MM.1S (cell line): Measurements from ENCODE around the gene OR4B1.

Experiments used
- DNase-seq: peaks from one replicate; pipeline ENCODE4 v3.0.0-alpha.2; 2015
- H2AFZ ChIP-seq: fragments of 300-600 bp; sonication (generic); 2 replicates; pipeline ENCODE4 v1.6.0; 2016; ENCODE audit warnings: antibody characterized with exemption, low read length
- H3F3A ChIP-seq: fragments of 300-600 bp; sonication (generic); 2 replicates; pipeline ENCODE4 v1.6.1; 2016; ENCODE audit warnings: mild to moderate bottlenecking, antibody characterized with exemption, low read length, moderate library complexity, mixed read lengths; ENCODE audit not compliant: insufficient read depth
- H3K27ac ChIP-seq: fragments of 300-600 bp; sonication (generic); 2 replicates; pipeline ENCODE4 v1.5.1; 2016; ENCODE audit warnings: mild to moderate bottlenecking, low read length
- H3K27me3 ChIP-seq: fragments of 300-600 bp; sonication (generic); replicated peaks from 2 replicates; pipeline ENCODE4 v1.6.0; 2016; ENCODE audit warnings: low read length; ENCODE audit not compliant: insufficient read depth
- H3K36me3 ChIP-seq: fragments of 300-600 bp; sonication (generic); replicated peaks from 2 replicates; pipeline ENCODE4 v1.6.1; 2016; ENCODE audit warnings: mild to moderate bottlenecking, low read length, mixed read lengths; ENCODE audit not compliant: insufficient read depth
- H3K4me1 ChIP-seq: fragments of 300-600 bp; sonication (generic); 2 replicates; pipeline ENCODE4 v1.6.1; 2016; ENCODE audit warnings: low read length, mixed read lengths
- H3K4me2 ChIP-seq: fragments of 300-600 bp; sonication (generic); 2 replicates; pipeline ENCODE4 v1.6.0; 2016; ENCODE audit warnings: low read depth, low read length
- H3K4me3 ChIP-seq: fragments of 300-600 bp; sonication (generic); 2 replicates; pipeline ENCODE4 v1.5.1; 2016; ENCODE audit warnings: low read length, mixed read lengths
- H3K79me2 ChIP-seq: fragments of 300-600 bp; sonication (generic); 2 replicates; pipeline ENCODE4 v1.6.1; 2016; ENCODE audit warnings: mixed run types, low read length, mixed read lengths
- H3K9ac ChIP-seq: fragments of 300-600 bp; sonication (generic); 2 replicates; pipeline ENCODE4 v1.6.1; 2016; ENCODE audit warnings: low read length, mixed read lengths
- H3K9me2 ChIP-seq: fragments of 300-600 bp; sonication (generic); replicated peaks from 2 replicates; pipeline ENCODE4 v1.6.1; 2016; ENCODE audit warnings: mild to moderate bottlenecking, low read length, mixed read lengths; ENCODE audit not compliant: insufficient read depth
- H3K9me3 ChIP-seq: fragments of 300-600 bp; sonication (generic); replicated peaks from 2 replicates; pipeline ENCODE4 v1.6.1; 2016; ENCODE audit warnings: mild to moderate bottlenecking, low read length, mixed read lengths; ENCODE audit not compliant: insufficient read depth
- H4K20me1 ChIP-seq: fragments of 300-600 bp; sonication (generic); 2 replicates; pipeline ENCODE4 v1.6.1; 2016; ENCODE audit warnings: mild to moderate bottlenecking, low read length, moderate library complexity, mixed read lengths; ENCODE audit not compliant: insufficient read depth
- EZH2 ChIP-seq: fragments of 300-600 bp; sonication (generic); optimal IDR thresholded peaks from 2 replicates; pipeline ENCODE3; 2017; ENCODE audit warnings: low read depth, mild to moderate bottlenecking, antibody characterized with exemption, low read length, mixed read lengths
- EZH2phosphoT487 ChIP-seq: fragments of 300-600 bp; sonication (generic); IDR thresholded peaks from 2 replicates; pipeline ENCODE4 v1.6.1; 2018; ENCODE audit warnings: antibody characterized with exemption, low read length
- TF ChIP-seq, protein P1 (sequence below): fragments of 300-600 bp; sonication (generic); IDR thresholded peaks from 2 replicates; pipeline ENCODE4 v1.5.1; 2016; ENCODE audit warnings: antibody characterized with exemption, low read length, mixed read lengths

OR4B1 gene, protein sequence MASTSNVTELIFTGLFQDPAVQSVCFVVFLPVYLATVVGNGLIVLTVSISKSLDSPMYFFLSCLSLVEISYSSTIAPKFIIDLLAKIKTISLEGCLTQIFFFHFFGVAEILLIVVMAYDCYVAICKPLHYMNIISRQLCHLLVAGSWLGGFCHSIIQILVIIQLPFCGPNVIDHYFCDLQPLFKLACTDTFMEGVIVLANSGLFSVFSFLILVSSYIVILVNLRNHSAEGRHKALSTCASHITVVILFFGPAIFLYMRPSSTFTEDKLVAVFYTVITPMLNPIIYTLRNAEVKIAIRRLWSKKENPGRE

DNA sequence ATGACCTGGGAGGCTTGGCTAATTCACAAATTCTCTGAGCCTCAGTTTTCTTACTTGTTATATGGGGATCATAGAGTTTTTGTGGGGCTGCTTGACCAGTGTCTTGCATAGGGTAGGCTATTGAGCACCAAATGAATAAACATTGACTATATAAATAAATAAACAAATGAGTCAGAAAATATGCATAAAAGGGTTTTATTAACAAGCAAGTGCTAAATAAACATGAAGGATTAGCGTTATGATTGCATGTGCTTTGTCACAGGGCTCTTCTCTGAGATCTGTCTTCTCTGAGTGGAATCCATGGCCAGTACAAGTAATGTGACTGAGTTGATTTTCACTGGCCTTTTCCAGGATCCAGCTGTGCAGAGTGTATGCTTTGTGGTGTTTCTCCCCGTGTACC is at the start of gene OR4B1:
Gene OR4B1 (plus strand): TSS at position 301 of the 400 bp plus-strand sequence. CDS start 0 bp downstream, at position 301.
- no peak within 1 kb of the TSS for H3K27ac ChIP-seq
- H3K4me3 ChIP-seq = no peak within 1 kb of the TSS
- no peaks in the 10 kb centered on the region for H3K27me3 ChIP-seq
- no peaks in the 10 kb centered on the region for H3F3A ChIP-seq
- TF ChIP-seq EZH2 (no peak), EZH2phosphoT487 (no peak)
- TF ChIP-seq, protein P1, sequence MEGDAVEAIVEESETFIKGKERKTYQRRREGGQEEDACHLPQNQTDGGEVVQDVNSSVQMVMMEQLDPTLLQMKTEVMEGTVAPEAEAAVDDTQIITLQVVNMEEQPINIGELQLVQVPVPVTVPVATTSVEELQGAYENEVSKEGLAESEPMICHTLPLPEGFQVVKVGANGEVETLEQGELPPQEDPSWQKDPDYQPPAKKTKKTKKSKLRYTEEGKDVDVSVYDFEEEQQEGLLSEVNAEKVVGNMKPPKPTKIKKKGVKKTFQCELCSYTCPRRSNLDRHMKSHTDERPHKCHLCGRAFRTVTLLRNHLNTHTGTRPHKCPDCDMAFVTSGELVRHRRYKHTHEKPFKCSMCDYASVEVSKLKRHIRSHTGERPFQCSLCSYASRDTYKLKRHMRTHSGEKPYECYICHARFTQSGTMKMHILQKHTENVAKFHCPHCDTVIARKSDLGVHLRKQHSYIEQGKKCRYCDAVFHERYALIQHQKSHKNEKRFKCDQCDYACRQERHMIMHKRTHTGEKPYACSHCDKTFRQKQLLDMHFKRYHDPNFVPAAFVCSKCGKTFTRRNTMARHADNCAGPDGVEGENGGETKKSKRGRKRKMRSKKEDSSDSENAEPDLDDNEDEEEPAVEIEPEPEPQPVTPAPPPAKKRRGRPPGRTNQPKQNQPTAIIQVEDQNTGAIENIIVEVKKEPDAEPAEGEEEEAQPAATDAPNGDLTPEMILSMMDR = no peak
- H3K79me2 ChIP-seq = no peaks in the 10 kb centered on the region
- no peaks in the 10 kb centered on the region for H3K36me3 ChIP-seq
- no peaks in the 10 kb centered on the region for H3K4me1 ChIP-seq
- no peaks in the 10 kb centered on the region for H3K9me2 ChIP-seq
- no peaks in the 10 kb centered on the region for H4K20me1 ChIP-seq
- H3K4me2 ChIP-seq = no peak within 1 kb of the TSS
- DNase-seq = no peak
- H2AFZ ChIP-seq = no peak within 1 kb of the TSS
- H3K9ac ChIP-seq = no peak within 1 kb of the TSS
- H3K9me3 ChIP-seq = no peaks in the 10 kb centered on the region

DNA sequence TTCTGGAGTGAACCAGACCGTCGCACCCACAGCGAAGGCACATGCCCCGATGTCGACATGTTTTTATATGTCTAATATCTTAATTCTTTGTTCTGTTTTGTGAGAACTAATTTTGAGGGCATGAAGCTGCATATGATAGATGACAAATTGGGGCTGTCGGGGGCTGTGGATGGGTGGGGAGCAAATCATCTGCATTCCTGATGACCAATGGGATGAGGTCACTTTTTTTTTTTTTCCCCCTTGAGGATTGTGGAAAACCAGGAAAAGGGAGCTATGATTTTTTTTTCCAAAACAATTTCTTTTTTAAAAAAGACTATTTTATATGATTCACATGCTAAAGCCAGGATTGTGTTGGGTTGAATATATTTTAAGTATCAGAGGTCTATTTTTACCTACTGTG is 49.2 kb upstream of the OR4B1 start:
- Histone ChIP-seq H4K20me1 (no peaks in the 10 kb centered on the region), H3K27ac (no peak overlapping the region), H3K9me3 (no peaks in the 10 kb centered on the region), H3K36me3 (no peaks in the 10 kb centered on the region), H3K9ac (no peak overlapping the region), H3K4me1 (no peaks in the 10 kb centered on the region), H3K9me2 (no peaks in the 10 kb centered on the region), H3K4me3 (no peak overlapping the region), H3F3A (no peaks in the 10 kb centered on the region), H3K27me3 (no peaks in the 10 kb centered on the region), H3K4me2 (no peak overlapping the region), H2AFZ (no peak overlapping the region), H3K79me2 (no peaks in the 10 kb centered on the region)
- DNase-seq = no peak
- TF ChIP-seq EZH2phosphoT487 = no peak
- TF ChIP-seq, protein P1 = no peak

- Histone ChIP-seq H3K27me3 (no peaks in the 10 kb centered on the region), H2AFZ (no peak overlapping the region), H3K9ac (no peak overlapping the region), H3K9me2 (no peaks in the 10 kb centered on the region), H3K27ac (no peak overlapping the region), H3K9me3 (no peaks in the 10 kb centered on the region), H4K20me1 (no peaks in the 10 kb centered on the region), H3K79me2 (no peaks in the 10 kb centered on the region), H3K36me3 (no peaks in the 10 kb centered on the region), H3K4me1 (no peaks in the 10 kb centered on the region), H3K4me2 (no peak overlapping the region), H3F3A (no peaks in the 10 kb centered on the region), H3K4me3 (no peak overlapping the region)
- TF ChIP-seq EZH2 (no peak), EZH2phosphoT487 (no peak)
- TF ChIP-seq, protein P1 = no peak
- DNase-seq = no peak
Measured at GRCh38 chr11:48168815-48169214, 47.8 kb upstream of the OR4B1 start.
